ENCODE results near the gene DCAF11.

DNA sequence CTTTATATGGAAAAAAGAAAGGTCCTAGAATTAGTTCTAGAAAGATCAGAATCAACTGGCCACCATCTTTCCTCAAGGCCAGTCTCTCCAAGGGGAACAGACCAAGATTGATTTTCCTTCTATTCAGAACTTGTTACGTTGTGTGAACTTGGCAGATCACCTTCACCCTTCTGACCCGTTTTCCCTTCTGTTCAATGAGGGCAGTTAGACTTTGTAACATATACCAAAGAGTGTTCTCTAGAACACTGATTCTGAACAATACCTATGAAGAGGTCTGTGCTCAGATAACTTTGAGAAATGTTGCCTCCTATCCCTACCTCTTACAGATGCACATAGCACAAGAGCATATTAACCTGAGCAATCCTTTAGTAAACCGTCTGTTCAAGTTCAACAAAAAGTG lies 31.1 kb upstream of the DCAF11 start:
- no peak for TF ChIP-seq CTCF (conservative IDR thresholded peaks at IDR 0.05; ENCODE audit: low read depth, low read length)
- TF ChIP-seq EZH2 (IDR thresholded peaks at IDR 0.05; ENCODE audit: borderline replicate concordance, low read depth, low read length, poor library complexity, severe bottlenecking): no peak
